Neural crest cell (in vitro differentiated cells): ENCODE results near the gene TMEM97. TPM values are rescaled to one million over a fixed set of nuclear protein-coding genes. Genes with fewer than 3 reads are reported as not detected.
A peak's percentile ranks its signal among the peaks of the same experiment; 100 is the strongest.

Source experiments
- DNase-seq: peaks from one replicate; pipeline ENCODE4 v3.0.0; 2021; ENCODE audit warnings: low read depth, mixed read lengths, low spot score
- H3K27ac Mint-ChIP-seq: one replicate; pipeline ENCODE4 v1.8.0; 2021; ENCODE audit warnings: mild to moderate bottlenecking, mixed read lengths; ENCODE audit not compliant: unreplicated experiment
- H3K27me3 Mint-ChIP-seq: 2 replicates; pipeline ENCODE4 v1.8.0; 2021; ENCODE audit warnings: low read depth, mild to moderate bottlenecking, mixed read lengths
- H3K36me3 Mint-ChIP-seq: 2 replicates; pipeline ENCODE4 v1.8.0; 2021; ENCODE audit warnings: low read depth, mild to moderate bottlenecking, mixed read lengths
- H3K4me1 Mint-ChIP-seq: 2 replicates; pipeline ENCODE4 v1.8.0; 2021; ENCODE audit warnings: mixed read lengths
- H3K4me3 Mint-ChIP-seq: one replicate; pipeline ENCODE4 v1.8.0; 2021; ENCODE audit warnings: mild to moderate bottlenecking, mixed read lengths
- H3K9me3 Mint-ChIP-seq: 2 replicates; pipeline ENCODE4 v1.8.0; 2021; ENCODE audit warnings: mixed read lengths
- CTCF ChIP-seq: fragments of 200-600 bp; sonication (generic); conservative IDR thresholded peaks from 2 replicates; pipeline ENCODE4 v1.5.0; 2021; ENCODE audit warnings: antibody characterized with exemption, mild to moderate bottlenecking
- total RNA-seq: library from RNA; stranded (reverse); gene quantifications from 2 replicates; pipeline ENCODE4 v1.2.1, GENCODE V29; 2021

Gene TMEM97
- total RNA-seq, 1 donor from 2014 or later = 276 TPM

GRCh38 chr17:28368915-28369683, 50.1 kb downstream of the TMEM97 start:
- peaks cover 2% of the 10 kb centered on the region for H3K27me3 Mint-ChIP-seq
- TF ChIP-seq CTCF = no peak
- H3K9me3 Mint-ChIP-seq = no peaks in the 10 kb centered on the region
- H3K36me3 Mint-ChIP-seq = no peaks in the 10 kb centered on the region
- no peak for DNase-seq
- H3K27ac Mint-ChIP-seq = no peak overlapping the region
- H3K4me3 Mint-ChIP-seq = peak overlapping the region; percentile 62
- peaks cover 32% of the 10 kb centered on the region for H3K4me1 Mint-ChIP-seq

- peaks cover 32% of the 10 kb centered on the region for H3K4me1 Mint-ChIP-seq
- no peaks in the 10 kb centered on the region for H3K9me3 Mint-ChIP-seq
- H3K4me3 Mint-ChIP-seq = peak overlapping the region; percentile 90
- H3K27ac Mint-ChIP-seq = no peak overlapping the region
- H3K27me3 Mint-ChIP-seq = peaks cover 2% of the 10 kb centered on the region
- H3K36me3 Mint-ChIP-seq = no peaks in the 10 kb centered on the region
- no peak for TF ChIP-seq CTCF
- DNase-seq = no peak
Measured at GRCh38 chr17:28369684-28370034, 50.7 kb downstream of the TMEM97 start.

GRCh38 chr17:28370035-28370743, 51.2 kb downstream of the TMEM97 start, which contains the start of gene VTN:
Gene VTN (minus strand): TSS chr17:28370307. CDS start chr17:28370203, 104 bp downstream.
- Mint-ChIP-seq H3K9me3 (no peaks in the 10 kb centered on the region), H3K4me1 (peaks cover 35% of the 10 kb centered on the region), H3K27me3 (peaks cover 2% of the 10 kb centered on the region), H3K27ac (peak within 1 kb of the TSS; percentile 75), H3K36me3 (peaks cover 2% of the 10 kb centered on the region), H3K4me3 (peak within 1 kb of the TSS; percentile 90)
- DNase-seq = peak; percentile 16
- no peak for TF ChIP-seq CTCF

- H3K4me3 Mint-ChIP-seq = peak overlapping the region; percentile 90
- peaks cover 2% of the 10 kb centered on the region for H3K27me3 Mint-ChIP-seq
- peaks cover 35% of the 10 kb centered on the region for H3K4me1 Mint-ChIP-seq
- DNase-seq = no peak
- no peaks in the 10 kb centered on the region for H3K9me3 Mint-ChIP-seq
- peaks cover 2% of the 10 kb centered on the region for H3K36me3 Mint-ChIP-seq
- no peak for TF ChIP-seq CTCF
- no peak overlapping the region for H3K27ac Mint-ChIP-seq
Measured at GRCh38 chr17:28370744-28371103, 51.7 kb downstream of the TMEM97 start.

- Mint-ChIP-seq H3K36me3 (peaks cover 2% of the 10 kb centered on the region), H3K4me3 (peak within 1 kb of the TSS; percentile 90), H3K9me3 (no peaks in the 10 kb centered on the region), H3K4me1 (peaks cover 35% of the 10 kb centered on the region), H3K27ac (peak within 1 kb of the TSS; percentile 78), H3K27me3 (peaks cover 2% of the 10 kb centered on the region)
- no peak for TF ChIP-seq CTCF
- peak; percentile 97 for DNase-seq
Measured at GRCh38 chr17:28371245-28372202, 52.5 kb downstream of the TMEM97 start, which contains the start of gene SARM1. Gene SARM1 (plus strand): TSS chr17:28371694. CDS start chr17:28372033, 339 bp downstream.
